Hematopoietic multipotent progenitor cell (in vitro differentiated cells): ENCODE data around the gene GSTP1. TPM values are rescaled to one million over a fixed set of nuclear protein-coding genes. Genes with fewer than 3 reads are reported as not detected.
"Not testable (repeated sequence)": the region's sequence is repeated elsewhere in the genome, so short reads cannot be mapped to it uniquely, and the experiment has no call there.

Experiments used
- DNase-seq, 3 donors: peaks; one replicate each; pipeline ENCODE4 v3.0.0-alpha.2; 2011 to 2015; ENCODE audit warnings: low read depth in 2 of 3, low spot score in 2 of 3
- total RNA-seq: library from RNA; depleted of rRNA; stranded (reverse); fragments of >200 nt; gene quantifications from one replicate; pipeline ENCODE4 v1.2.3, GENCODE V29; 2012

GSTP1 gene
- total RNA-seq, 1 donor: 593 TPM

GRCh38 chr11:67594480-67594879, 10.9 kb downstream of the GSTP1 start:
- DNase-seq: no peak

DNA sequence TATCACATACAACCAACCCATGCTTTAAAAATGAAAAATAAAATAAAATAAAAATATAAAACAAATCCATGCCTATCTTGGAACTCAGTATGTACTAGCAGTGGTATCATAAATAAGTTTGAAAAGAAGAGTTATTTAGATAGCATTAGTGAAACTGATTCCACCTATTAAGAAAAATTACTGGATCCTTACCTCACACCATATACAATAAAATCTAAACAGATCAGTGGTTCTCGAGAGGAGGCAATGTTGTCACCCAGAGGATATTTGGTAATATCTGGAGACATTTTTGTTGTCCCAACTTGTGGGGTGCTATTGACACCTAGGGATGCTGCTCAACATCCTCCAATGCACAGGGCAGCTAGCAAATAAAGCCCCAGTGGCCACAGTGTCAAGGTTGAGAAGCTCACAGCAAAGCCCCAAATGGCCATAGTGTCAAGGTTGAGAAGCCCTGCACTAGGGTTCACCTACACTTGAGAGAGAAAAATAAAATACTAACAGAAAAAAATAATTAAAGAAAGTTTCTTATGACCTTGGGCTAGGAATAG, 13.2 kb downstream of the GSTP1 start:
- no peak for DNase-seq

DNA sequence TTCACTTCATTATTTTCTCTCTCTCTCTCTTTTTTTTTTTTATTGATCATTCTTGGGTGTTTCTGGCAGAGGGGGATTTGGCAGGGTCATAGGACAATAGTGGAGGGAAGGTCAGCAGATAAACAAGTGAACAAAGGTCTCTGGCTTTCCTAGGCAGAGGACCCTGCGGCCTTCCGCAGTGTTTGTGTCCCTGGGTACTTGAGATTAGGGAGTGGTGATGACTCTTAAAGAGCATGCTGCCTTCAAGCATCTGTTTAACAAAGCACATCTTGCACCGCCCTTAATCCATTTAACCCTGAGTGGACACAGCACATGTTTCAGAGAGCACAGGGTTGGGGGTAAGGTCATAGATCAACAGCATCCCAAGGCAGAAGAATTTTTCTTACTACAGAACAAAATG, 13.8 kb downstream of the GSTP1 start:
- DNase-seq: not testable (repeated sequence)

DNA sequence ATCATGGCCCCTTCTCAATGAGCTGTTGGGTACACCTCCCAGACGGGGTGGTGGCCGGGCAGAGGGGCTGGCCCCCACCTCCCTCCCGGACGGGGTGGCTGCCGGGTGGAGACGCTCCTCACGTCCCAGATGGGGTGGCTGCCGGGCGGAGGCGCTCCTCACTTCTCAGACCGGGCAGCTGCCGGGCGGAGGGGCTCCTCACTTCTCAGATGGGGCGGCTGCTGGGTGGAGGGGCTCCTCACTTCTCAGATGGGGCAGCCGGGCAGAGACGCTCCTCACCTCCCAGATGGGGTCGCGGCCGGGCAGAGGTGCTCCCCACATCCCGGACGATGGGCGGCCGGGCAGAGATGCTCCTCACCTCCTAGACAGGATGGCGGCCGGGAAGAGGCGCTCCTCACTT, 14.4 kb downstream of the GSTP1 start:
- not testable (repeated sequence) for DNase-seq

DNA sequence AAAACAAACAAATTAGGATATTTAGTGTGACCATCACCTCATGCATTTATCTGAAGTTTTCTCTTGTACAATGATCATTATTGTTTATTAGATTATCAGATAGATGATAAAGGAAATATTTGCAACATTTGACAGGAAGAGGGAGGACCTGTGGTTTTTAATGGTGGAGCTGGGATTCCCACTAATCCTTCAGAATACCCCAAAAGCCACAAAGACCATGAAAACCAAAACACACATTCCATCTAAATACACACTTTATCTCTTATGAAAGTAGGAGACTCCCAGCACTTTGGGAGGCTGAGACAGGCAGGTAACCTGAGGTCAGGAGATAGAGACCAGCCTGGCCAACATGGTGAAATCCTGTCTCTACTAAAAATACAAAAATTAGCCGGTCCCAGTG, 15.5 kb downstream of the GSTP1 start:
- no peak for DNase-seq

DNA sequence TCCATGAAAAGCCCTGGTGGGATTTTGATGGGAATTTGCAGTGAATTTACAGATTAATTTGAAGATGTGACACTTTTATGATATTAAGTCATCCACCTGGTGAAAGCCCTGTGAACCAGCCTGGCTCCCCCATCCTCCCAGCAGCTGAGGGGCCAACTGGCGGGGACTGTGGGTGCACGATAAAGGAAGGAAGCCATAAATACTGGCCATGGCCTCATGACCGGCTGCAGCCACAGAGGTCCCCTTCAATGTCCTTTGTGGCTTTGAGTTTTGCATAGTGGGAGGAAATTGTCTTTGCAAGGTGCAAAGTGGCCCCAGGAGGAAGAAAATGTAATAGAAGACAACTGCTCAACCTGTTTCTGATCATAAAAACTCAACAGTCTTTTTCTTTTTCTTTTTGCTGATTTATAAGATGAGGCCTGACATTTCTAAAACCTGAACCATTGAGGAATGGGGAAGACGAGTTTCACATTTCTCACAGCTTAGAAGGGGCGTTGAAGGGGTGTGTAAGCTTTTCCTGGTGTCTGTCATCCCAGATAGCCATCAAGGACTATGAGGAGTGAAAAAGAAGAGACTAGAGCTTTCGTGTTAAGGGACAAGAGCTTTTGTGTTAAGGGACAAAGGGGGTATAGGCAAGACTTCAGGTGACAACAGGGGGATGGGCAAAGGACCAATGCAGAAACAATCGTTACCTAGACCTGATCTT, 16.9 kb downstream of the GSTP1 start:
- DNase-seq: peak in 2 of 3 donors; percentile 56 to 86

GRCh38 chr11:67601098-67601497, 17.5 kb downstream of the GSTP1 start:
- no peak for DNase-seq

DNA sequence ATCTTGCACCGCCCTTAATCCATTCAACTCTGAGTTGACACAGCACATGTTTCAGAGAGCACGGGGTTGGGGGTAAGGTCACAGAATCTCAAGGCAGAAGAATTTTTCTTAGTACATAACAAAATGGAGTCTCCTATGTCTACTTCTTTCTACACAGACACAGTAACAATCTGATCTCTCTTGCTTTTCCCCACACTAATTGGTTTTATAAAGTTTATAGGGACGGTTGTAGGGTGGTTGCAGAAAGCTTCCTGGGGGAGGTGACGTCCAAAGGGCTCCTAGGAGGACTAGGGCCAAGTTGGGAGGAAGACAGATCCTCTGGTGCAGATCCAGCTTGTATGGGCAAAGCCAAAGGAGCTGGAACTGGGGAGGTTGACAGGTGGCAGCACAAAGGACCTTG, 20.5 kb downstream of the GSTP1 start:
- DNase-seq: not testable (repeated sequence)

DNA sequence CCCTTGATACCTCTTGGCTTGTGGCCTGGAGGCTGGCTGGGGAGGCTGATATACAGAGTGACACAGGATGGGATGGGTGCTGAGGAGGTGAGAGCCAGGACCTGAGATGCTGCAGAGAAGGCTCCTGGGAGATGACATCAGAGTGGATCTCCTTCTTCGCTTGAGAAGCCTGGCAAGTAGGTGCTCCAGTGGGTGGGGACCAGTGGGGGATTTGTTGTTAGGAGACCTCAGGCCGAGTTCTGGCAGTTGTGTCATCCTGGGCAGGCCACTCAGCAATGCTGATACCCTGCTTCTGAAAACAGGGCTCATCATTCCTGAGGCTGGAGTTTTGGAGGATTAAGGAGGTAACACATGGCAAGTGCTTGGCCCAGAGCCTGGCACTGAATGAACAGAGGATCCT, 21.2 kb downstream of the GSTP1 start:
- DNase-seq: no peak

DNA sequence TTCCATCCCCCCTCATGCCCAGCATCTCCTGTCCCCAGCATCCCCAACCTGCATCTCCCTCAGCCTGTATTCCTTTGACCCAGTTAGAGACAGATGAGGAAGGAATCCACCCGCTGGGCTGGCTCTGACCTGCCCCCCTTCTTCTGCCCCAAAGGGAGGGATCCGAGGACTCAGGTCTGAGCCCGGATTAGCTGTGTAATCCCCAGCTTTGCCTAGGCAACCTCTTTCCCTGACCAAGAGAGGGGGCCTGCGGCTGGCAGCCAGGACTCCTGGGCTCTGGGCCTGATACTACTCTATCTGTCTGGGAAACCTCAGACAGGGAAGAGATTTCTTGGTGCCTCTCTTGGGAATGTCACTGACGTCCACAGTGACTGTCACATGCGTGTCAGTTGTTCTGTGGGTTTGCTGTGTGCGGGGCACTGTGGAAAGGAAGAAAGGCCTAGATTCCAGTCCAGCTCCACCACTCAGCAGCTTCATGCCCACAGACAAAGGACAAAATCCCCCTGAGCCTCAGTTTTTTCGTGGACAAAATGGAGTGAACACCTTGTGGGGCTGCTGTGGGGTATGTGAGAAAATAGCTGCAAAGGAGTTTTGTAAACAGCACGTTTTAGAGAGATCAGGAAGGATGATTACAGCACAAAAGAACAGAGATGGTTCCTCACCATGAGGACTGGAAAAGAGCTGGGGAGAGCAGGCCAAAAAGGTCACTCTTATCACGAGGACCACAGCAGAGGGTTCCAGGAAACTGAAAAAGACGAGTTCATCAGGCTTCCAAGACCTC, 21.8 kb downstream of the GSTP1 start:
- no peak for DNase-seq

GRCh38 chr11:67606093-67606491, 22.5 kb downstream of the GSTP1 start:
- no peak for DNase-seq

GRCh38 chr11:67606492-67607295, 23.1 kb downstream of the GSTP1 start, which contains the start of gene NDUFV1:
Gene NDUFV1 (plus strand): TSS chr11:67606936. CDS start chr11:67607005, 69 bp downstream.
- DNase-seq: peak; percentile 91 to 97 (median 95)

- no peak for DNase-seq
Observed at GRCh38 chr11:67607507-67607906, 23.9 kb downstream of the GSTP1 start.

GRCh38 chr11:67608486-67608885, 24.9 kb downstream of the GSTP1 start:
- no peak for DNase-seq

DNA sequence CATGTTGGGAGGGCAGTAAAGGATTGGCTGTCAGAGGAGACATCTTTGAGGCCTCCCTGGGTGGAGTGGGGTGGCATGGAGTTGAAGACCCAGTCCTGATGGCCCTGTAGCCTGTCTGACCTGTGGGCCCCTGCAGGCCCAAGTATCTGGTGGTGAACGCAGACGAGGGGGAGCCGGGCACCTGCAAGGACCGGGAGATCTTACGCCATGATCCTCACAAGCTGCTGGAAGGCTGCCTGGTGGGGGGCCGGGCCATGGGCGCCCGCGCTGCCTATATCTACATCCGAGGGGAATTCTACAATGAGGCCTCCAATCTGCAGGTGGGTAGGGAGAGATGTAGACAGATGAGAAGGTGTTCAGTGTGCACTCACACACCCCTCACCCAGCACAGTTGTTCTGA, 25.7 kb downstream of the GSTP1 start:
- DNase-seq: no peak

- DNase-seq: no peak
Observed at GRCh38 chr11:67610302-67610868, 26.8 kb downstream of the GSTP1 start.

- DNase-seq: no peak
Observed at GRCh38 chr11:67611165-67611564, 27.6 kb downstream of the GSTP1 start.

DNA sequence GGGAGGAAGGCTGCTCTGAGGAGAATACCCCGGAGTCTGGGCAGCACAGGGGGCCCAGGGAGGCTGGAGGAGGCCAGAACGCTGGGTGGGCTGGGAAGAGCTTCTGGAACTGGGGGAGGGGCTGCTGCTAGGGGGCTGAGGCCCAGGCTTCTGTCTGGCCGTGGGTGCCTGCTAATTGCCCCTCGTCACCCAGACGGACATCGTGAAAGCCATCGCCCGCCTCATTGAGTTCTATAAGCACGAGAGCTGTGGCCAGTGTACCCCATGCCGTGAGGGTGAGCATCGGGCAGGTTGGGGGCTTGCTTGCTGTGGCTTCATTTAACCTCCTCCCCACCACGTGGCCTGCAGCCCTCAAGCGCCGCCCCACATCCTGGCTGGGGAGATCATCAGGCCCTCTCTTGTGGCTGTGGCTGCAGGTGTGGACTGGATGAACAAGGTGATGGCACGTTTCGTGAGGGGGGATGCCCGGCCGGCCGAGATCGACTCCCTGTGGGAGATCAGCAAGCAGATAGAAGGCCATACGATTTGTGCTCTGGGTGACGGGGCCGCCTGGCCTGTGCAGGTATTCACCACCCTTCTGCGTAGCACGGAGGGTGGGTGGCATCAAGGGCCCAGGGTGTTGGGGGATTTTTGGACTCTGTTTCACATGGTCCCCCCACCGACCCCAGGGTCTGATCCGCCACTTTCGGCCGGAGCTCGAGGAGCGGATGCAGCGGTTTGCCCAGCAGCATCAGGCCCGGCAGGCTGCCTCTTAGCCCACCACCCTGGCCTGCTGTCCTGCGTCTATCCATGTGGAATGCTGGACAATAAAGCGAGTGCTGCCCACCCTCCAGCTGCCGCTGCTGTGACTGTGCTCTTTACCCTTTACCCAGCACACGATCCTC, 28.3 kb downstream of the GSTP1 start:
- no peak for DNase-seq

DNA sequence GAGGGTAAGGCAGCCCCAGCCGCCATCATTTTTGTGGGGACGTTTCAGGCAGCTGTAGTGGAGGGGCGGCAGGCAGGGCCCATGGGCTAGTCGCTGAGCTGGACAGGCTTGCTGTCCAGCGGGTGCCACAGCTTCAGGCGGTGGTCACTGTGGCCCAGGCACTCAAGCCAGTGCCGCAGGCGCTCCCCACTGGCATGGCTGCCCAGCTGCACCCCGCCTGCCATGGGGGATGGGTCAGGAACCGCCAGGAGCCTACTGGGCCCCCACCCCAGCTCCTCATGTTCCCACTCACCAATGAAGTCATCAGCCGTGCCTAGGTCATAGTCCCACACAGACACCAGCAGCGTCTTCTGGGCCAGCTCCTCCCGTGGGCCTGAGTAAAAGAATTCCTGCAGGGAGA, 29.1 kb downstream of the GSTP1 start:
- DNase-seq: no peak
